Liver (tissue), 3 donors: Measurements from ENCODE around the gene SEZ6L.

Experiments used
- EGR1 ChIP-seq, 2 donors: IDR thresholded peaks; 2 replicates each; pipeline ENCODE4 v1.6.1; 2016 to 2018; ENCODE audit warnings: antibody characterized with exemption in 2 of 2, low read depth in 2 of 2
- FOXA1 ChIP-seq: IDR thresholded peaks from 2 replicates; pipeline ENCODE4 v1.6.1; 2016; ENCODE audit warnings: antibody characterized with exemption
- GABPA ChIP-seq, 2 donors: IDR thresholded peaks in 1 of 2; conservative IDR thresholded peaks in 1 of 2; 2 replicates each; pipeline ENCODE4 v1.6.1; 2016; ENCODE audit warnings: antibody characterized with exemption in 2 of 2, mild to moderate bottlenecking in 1 of 2, moderate library complexity in 1 of 2
- JUND ChIP-seq, 2 donors: IDR thresholded peaks; 2 replicates each; pipeline ENCODE4 v1.6.1; 2016; ENCODE audit warnings: antibody characterized with exemption in 2 of 2
- RAD21 ChIP-seq, 2 donors: IDR thresholded peaks; 2 replicates each; pipeline ENCODE4 v1.6.1; 2016; ENCODE audit warnings: antibody characterized with exemption in 2 of 2, mild to moderate bottlenecking in 2 of 2
- REST ChIP-seq: IDR thresholded peaks from 2 replicates; pipeline ENCODE4 v1.6.1; 2016; ENCODE audit warnings: antibody characterized with exemption, mild to moderate bottlenecking
- RXRA ChIP-seq, 2 donors: IDR thresholded peaks; 2 replicates each; pipeline ENCODE4 v1.6.1; 2017 to 2018; ENCODE audit warnings: antibody characterized with exemption in 2 of 2, mild to moderate bottlenecking in 1 of 2
- ZBTB33 ChIP-seq: IDR thresholded peaks from 2 replicates; pipeline ENCODE4 v1.6.1; 2016; ENCODE audit warnings: antibody characterized with exemption
- TF ChIP-seq, protein P1 (sequence below): fragments of 150-350 bp; IDR thresholded peaks from 2 replicates; pipeline ENCODE4 v1.5.1; 2017; ENCODE audit warnings: improper control_type of control experiment, low read depth, low read length; ENCODE audit not compliant: missing input control
- TF ChIP-seq, protein P2 (sequence below): IDR thresholded peaks from 2 replicates; pipeline ENCODE4 v1.6.1; 2016; ENCODE audit warnings: antibody characterized with exemption
- TF ChIP-seq, protein P3 (sequence below): IDR thresholded peaks from 2 replicates; pipeline ENCODE4 v1.6.1; 2016; ENCODE audit warnings: antibody characterized with exemption
- donor health status: healthy.
- donor health status: healthy.

DNA sequence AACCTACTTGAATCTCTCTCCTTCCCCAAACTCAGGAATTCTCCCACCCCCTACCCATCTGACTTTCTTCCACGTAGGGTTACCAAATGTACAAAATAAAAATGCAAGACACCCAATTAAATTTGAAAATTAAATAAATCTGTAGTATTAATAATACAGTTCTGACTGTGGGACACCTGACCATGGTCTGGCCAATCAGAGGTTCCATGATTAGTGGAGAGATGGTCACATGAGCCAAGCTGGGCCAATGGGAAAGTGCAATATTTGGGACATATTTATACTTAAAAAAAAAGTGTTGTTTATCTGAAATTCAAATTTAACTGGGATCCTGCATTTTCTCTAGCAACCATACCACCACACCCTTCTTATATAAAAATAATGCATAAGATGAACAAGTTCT is 230.0 kb downstream of the SEZ6L start:
- TF ChIP-seq, protein P1, sequence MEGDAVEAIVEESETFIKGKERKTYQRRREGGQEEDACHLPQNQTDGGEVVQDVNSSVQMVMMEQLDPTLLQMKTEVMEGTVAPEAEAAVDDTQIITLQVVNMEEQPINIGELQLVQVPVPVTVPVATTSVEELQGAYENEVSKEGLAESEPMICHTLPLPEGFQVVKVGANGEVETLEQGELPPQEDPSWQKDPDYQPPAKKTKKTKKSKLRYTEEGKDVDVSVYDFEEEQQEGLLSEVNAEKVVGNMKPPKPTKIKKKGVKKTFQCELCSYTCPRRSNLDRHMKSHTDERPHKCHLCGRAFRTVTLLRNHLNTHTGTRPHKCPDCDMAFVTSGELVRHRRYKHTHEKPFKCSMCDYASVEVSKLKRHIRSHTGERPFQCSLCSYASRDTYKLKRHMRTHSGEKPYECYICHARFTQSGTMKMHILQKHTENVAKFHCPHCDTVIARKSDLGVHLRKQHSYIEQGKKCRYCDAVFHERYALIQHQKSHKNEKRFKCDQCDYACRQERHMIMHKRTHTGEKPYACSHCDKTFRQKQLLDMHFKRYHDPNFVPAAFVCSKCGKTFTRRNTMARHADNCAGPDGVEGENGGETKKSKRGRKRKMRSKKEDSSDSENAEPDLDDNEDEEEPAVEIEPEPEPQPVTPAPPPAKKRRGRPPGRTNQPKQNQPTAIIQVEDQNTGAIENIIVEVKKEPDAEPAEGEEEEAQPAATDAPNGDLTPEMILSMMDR, result no peak
- TF ChIP-seq, protein P2, sequence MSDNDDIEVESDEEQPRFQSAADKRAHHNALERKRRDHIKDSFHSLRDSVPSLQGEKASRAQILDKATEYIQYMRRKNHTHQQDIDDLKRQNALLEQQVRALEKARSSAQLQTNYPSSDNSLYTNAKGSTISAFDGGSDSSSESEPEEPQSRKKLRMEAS, result no peak
- TF ChIP-seq ZBTB33, result no peak
- no peak for TF ChIP-seq GABPA (IDR thresholded peaks at IDR 0.05 in 1 of 2, conservative IDR thresholded peaks at IDR 0.05 in 1 of 2)
- TF ChIP-seq REST, result no peak
- TF ChIP-seq, protein P3, sequence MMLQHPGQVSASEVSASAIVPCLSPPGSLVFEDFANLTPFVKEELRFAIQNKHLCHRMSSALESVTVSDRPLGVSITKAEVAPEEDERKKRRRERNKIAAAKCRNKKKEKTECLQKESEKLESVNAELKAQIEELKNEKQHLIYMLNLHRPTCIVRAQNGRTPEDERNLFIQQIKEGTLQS, result no peak
- TF ChIP-seq RAD21 (IDR thresholded peaks at IDR 0.05), result no peak
- no peak for TF ChIP-seq FOXA1
- TF ChIP-seq RXRA (IDR thresholded peaks at IDR 0.05), result no peak
- no peak for TF ChIP-seq EGR1 (IDR thresholded peaks at IDR 0.05; ENCODE audit: low read depth in 2 of 2)
- TF ChIP-seq JUND (IDR thresholded peaks at IDR 0.05), result no peak
